M059J (cell line): ENCODE measurements around the gene EIF2AK2. TPM values are rescaled to one million over a fixed set of nuclear protein-coding genes. Genes with fewer than 3 reads are reported as not detected.

Source experiments
- total RNA-seq: library from RNA; depleted of rRNA; stranded (reverse); fragments of >200 nt; shearing (Covaris generic); gene quantifications from 2 replicates; pipeline ENCODE4 v1.2.3, GENCODE V29; 2014; rRNA removed

The EIF2AK2 gene
- total RNA-seq, 1 experiment from 2014 or later, result 90.2 TPM

Other genes starting within 250 kb of the EIF2AK2 start
- 11.0 and 15.5 TPM in 2 replicates for gene STRN, start 190.4 kb downstream of the EIF2AK2 start, total RNA-seq
- 6.7 and 8.2 TPM in 2 replicates for gene HEATR5B, start 72.6 kb downstream of the EIF2AK2 start, total RNA-seq
- 10.0 and 13.1 TPM in 2 replicates for gene GPATCH11, start 72.5 kb downstream of the EIF2AK2 start, total RNA-seq
- not detected in 2 replicates for gene SULT6B1, start 31.7 kb upstream of the EIF2AK2 start, total RNA-seq
- gene CEBPZOS, start 39.5 kb upstream of the EIF2AK2 start, total RNA-seq, result 27.7 and 48.4 TPM in 2 replicates
- 27.6 and 38.4 TPM in 2 replicates for gene CEBPZ, start 74.6 kb upstream of the EIF2AK2 start, total RNA-seq
- 15.3 and 16.7 TPM in 2 replicates for gene NDUFAF7, start 74.7 kb upstream of the EIF2AK2 start, total RNA-seq
- 46.0 and 46.4 TPM in 2 replicates for gene PRKD3, start 167.9 kb upstream of the EIF2AK2 start, total RNA-seq
- gene QPCT, start 187.7 kb upstream of the EIF2AK2 start, total RNA-seq, result 62.5 and 79.6 TPM in 2 replicates